ENCODE results near the gene ZCCHC2. TPM values are rescaled to one million over a fixed set of nuclear protein-coding genes. Genes with fewer than 3 reads are reported as not detected.

Gene ZCCHC2
- total and polyA plus RNA-seq, 2 of the 8 experiments (the other 6 are each of a cell fraction or from before 2014, with no cell fraction given) = 13.5 to 18.6 TPM

GRCh38 chr18:62519684-62520083 lies 3.1 kb upstream of the ZCCHC2 start:
- H2BK5ac ChIP-seq (ENCODE audit: low read depth, low read length) = no peak overlapping the region
- no peak overlapping the region for H3K56ac ChIP-seq (replicated peaks; ENCODE audit: insufficient read length, low read depth, low read length)
- H3K18ac ChIP-seq (ENCODE audit: extremely low read depth, low read length) = no peak overlapping the region
- H2BK15ac ChIP-seq (ENCODE audit: low read length) = no peak overlapping the region
- H3K79me1 ChIP-seq (ENCODE audit: low read depth, low read length) = no peaks in the 10 kb centered on the region
- no peak overlapping the region for H3K4me3 ChIP-seq (ENCODE audit: extremely low read depth in 1 of 4, insufficient read depth in 2 of 4, low read depth in 3 of 4, low read length in 4 of 4)
- no peak overlapping the region for H3K27ac ChIP-seq (ENCODE audit: low read depth, low read length)
- 80% methylated on average over 1 of the region's 1 CpG; no CpG with 5 or more reads in 1 of the 2 experiments for WGBS, 2 experiments (ENCODE audit: extremely low coverage in 1 of 2, insufficient coverage in 1 of 2, insufficient read length in 1 of 2, insufficient replicate concordance in 2 of 2, low coverage in 1 of 2, low lambda C conversion rate in 2 of 2, missing lambda C conversion rate in 1 of 2)
- peaks cover 0 to 7% of the 10 kb centered on the region in 2 experiments for H4K20me1 ChIP-seq (replicated peaks in 1 of 2; ENCODE audit: control insufficient read depth in 1 of 2, insufficient read depth in 2 of 2, low read length in 2 of 2)
- H3K14ac ChIP-seq (ENCODE audit: insufficient read length) = no peak overlapping the region
- H2AK5ac ChIP-seq (ENCODE audit: low read depth, low read length) = no peak overlapping the region
- no peak overlapping the region for H4K91ac ChIP-seq (replicated peaks; ENCODE audit: insufficient read length, low read length)
- H3K4me2 ChIP-seq (ENCODE audit: insufficient read depth in 1 of 2, low read depth in 2 of 2, low read length in 2 of 2) = no peak overlapping the region
- ChIA-PET CTCF (ENCODE audit: partially characterized antibody) (interaction anchor here (1.5 kb wide), 1 partner anchor 8 kb away, joined by 4 read pairs; no protein-coding TSS in a partner anchor), POLR2A (ENCODE audit: partially characterized antibody) (no interaction called here)
- no peaks in the 10 kb centered on the region for H3K4me1 ChIP-seq (replicated peaks in 1 of 4; ENCODE audit: control insufficient read depth in 3 of 4, insufficient read depth in 4 of 4, low read length in 3 of 4)
- H3K79me2 ChIP-seq (ENCODE audit: control insufficient read depth in 1 of 2, insufficient read depth in 2 of 2, low read length in 2 of 2) = no peaks in the 10 kb centered on the region; a peak in 1 of 4 replicates
- H3K4ac ChIP-seq (replicated peaks; ENCODE audit: insufficient read length, low read depth, low read length) = no peak overlapping the region
- no peaks in the 10 kb centered on the region for H3K36me3 ChIP-seq (ENCODE audit: control insufficient read depth in 2 of 4, insufficient read depth in 4 of 4, low read length in 3 of 4)
- no peak overlapping the region for H2BK12ac ChIP-seq (ENCODE audit: low read depth, low read length)
- H2BK120ac ChIP-seq (replicated peaks; ENCODE audit: low read depth, low read length) = no peak overlapping the region
- peaks cover 13% of the 10 kb centered on the region; the same call in 1 of the 2 replicates for H3K23me2 ChIP-seq (ENCODE audit: low read depth, low read length)
- H2AFZ ChIP-seq (ENCODE audit: low read length) = no peak overlapping the region
- DNase-seq (ENCODE audit: low read depth in 1 of 2, low spot score in 2 of 2) (no peak), FAIRE-seq (no peak)
- peaks cover 0 to 14% (median 6%) of the 10 kb centered on the region in 4 experiments; a peak in 4 of 7 replicates for H3K27me3 ChIP-seq (replicated peaks in 1 of 4; ENCODE audit: control insufficient read depth in 3 of 4, extremely low read depth in 1 of 4, insufficient read depth in 3 of 4, low read length in 3 of 4)
- no peak overlapping the region for H4K8ac ChIP-seq (ENCODE audit: extremely low read depth, insufficient read depth, low read length)
- H3K9ac ChIP-seq (replicated peaks in 1 of 4; ENCODE audit: extremely low read depth in 1 of 4, low read depth in 3 of 4, low read length in 3 of 4) = no peak overlapping the region
- H3K9me3 ChIP-seq (ENCODE audit: insufficient read depth in 2 of 2, low read depth in 1 of 2, low read length in 1 of 2) = no peaks in the 10 kb centered on the region
- no peak overlapping the region for H3K23ac ChIP-seq (ENCODE audit: insufficient read length)
- H2BK20ac ChIP-seq (ENCODE audit: low read length) = no peak overlapping the region
- no peak overlapping the region for H4K5ac ChIP-seq (ENCODE audit: insufficient read length, low read depth, low read length)
- TF ChIP-seq MAX (IDR thresholded peaks at IDR 0.05) = no peak
- TF ChIP-seq, protein P1, sequence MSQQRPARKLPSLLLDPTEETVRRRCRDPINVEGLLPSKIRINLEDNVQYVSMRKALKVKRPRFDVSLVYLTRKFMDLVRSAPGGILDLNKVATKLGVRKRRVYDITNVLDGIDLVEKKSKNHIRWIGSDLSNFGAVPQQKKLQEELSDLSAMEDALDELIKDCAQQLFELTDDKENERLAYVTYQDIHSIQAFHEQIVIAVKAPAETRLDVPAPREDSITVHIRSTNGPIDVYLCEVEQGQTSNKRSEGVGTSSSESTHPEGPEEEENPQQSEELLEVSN (IDR thresholded peaks at IDR 0.05) = no peak
- TF ChIP-seq SP1 (IDR thresholded peaks at IDR 0.05; ENCODE audit: low read depth, low read length) = no peak
- TF ChIP-seq TBP (IDR thresholded peaks at IDR 0.05; ENCODE audit: low read depth, low read length) = no peak
- no peak for TF ChIP-seq POLR2A (IDR thresholded peaks at IDR 0.05; ENCODE audit: control extremely low read depth in 1 of 2, low read depth in 2 of 2, low read length in 2 of 2)
- TF ChIP-seq HDAC2 (IDR thresholded peaks at IDR 0.05; ENCODE audit: borderline replicate concordance in 1 of 2, low read depth in 2 of 2, low read length in 2 of 2) = no peak
- TF ChIP-seq SIN3A (conservative IDR thresholded peaks at IDR 0.05 in 1 of 2, IDR thresholded peaks at IDR 0.05 in 1 of 2; ENCODE audit: low read depth in 1 of 2, low read length in 2 of 2) = no peak
- no peak for TF ChIP-seq GABPA (IDR thresholded peaks at IDR 0.05; ENCODE audit: borderline replicate concordance, insufficient read depth, low read length)
- TF ChIP-seq SRF (IDR thresholded peaks at IDR 0.05; ENCODE audit: low read depth, low read length) = no peak
- no peak for TF ChIP-seq RNF2 (IDR thresholded peaks at IDR 0.05; ENCODE audit: borderline replicate concordance, low read depth, low read length, missing control alignments, poor library complexity, severe bottlenecking)
- TF ChIP-seq SP4 (IDR thresholded peaks at IDR 0.05; ENCODE audit: low read length) = no peak
- no peak for TF ChIP-seq KDM5A (IDR thresholded peaks at IDR 0.05; ENCODE audit: low read length)
- TF ChIP-seq BRCA1 (IDR thresholded peaks at IDR 0.05; ENCODE audit: low read depth, low read length) = no peak
- TF ChIP-seq POU5F1 (IDR thresholded peaks at IDR 0.05; ENCODE audit: low read depth, low read length) = no peak
